ENCODE measurements around the gene GRK2. TPM values are rescaled to one million over a fixed set of nuclear protein-coding genes. Genes with fewer than 3 reads are reported as not detected.

Gene GRK2
- total RNA-seq (2014; rRNA removed; shearing (Covaris generic)) (379 and 397 TPM in 2 replicates), total RNA-seq (2022) (280 and 373 TPM in 2 replicates), Bru-seq, nascent RNA (percentile 83 among the genes with signal in this experiment), BruChase-seq, experiment 1, labeled RNA remaining after a 6-hour chase (percentile 94 among the genes with signal in this experiment), BruChase-seq, experiment 2, labeled RNA remaining after a 2-hour chase (percentile 91 among the genes with signal in this experiment)
- long read RNA-seq, transcript GRK2-201 (21 exons, 3,466 nt), result major isoform, 1,220 of 1,744 reads
- long read RNA-seq, partial matches to known transcripts, result 179 of 1,744 reads
- long read RNA-seq, other reads (novel, unspliced or antisense), result 343 of 1,744 reads

DNA sequence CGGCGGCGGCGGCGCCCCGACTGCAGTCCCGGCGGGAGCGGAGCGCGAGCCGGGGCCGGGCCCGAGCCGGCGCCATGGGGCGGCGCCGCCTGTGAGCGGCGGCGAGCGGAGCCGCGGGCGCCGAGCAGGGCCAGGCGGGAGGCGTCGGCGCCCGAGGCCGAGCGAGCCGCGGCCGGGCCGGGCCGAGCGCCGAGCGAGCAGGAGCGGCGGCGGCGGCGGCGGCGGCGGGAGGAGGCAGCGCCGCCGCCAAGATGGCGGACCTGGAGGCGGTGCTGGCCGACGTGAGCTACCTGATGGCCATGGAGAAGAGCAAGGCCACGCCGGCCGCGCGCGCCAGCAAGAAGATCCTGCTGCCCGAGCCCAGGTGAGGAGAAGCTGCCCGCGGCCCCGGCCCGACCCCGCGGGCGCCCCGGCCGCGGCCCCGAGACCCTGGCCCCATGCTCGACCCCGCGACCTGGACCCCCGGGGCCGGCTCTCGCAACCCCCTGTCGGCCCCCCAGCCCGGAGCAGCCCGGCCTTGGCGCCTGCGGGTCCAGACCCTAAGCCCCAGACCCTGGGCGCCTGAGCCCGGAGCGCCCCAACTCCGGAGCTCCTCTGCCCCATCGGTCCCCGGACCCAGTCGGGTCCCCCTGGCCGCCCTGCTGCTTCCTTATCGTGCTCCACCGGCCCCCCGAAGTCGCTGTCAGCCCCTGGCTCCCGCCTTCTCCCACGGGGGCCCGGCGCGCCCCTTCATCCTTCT, at the start of gene GRK2:
GRK2 (plus strand) TSS at position 25 of the 739 bp plus-strand sequence; CDS start at position 252, 227 bp downstream.
- Histone ChIP-seq H3K9me3 (ENCODE audit: low read length) (no peaks in the 10 kb centered on the region), H3K36me3 (ENCODE audit: insufficient read depth, low read length) (peaks cover 48% of the 10 kb centered on the region), H3K4me1 (ENCODE audit: insufficient read depth, low read length, poor library complexity, severe bottlenecking) (peaks cover 82% of the 10 kb centered on the region), H3K9me2 (ENCODE audit: insufficient read depth, low read length) (no peaks in the 10 kb centered on the region), H3K4me3 (ENCODE audit: low read depth, low read length, poor library complexity, severe bottlenecking) (peak within 1 kb of the TSS; percentile 87), H2AFZ (ENCODE audit: low read length) (peak within 1 kb of the TSS; percentile 18; the same call in 1 of the 2 replicates), H4K20me1 (ENCODE audit: insufficient read depth, low read length) (no peaks in the 10 kb centered on the region), H3K27ac (ENCODE audit: low read depth, low read length, poor library complexity, severe bottlenecking) (peak within 1 kb of the TSS; percentile 98), H3K79me2 (ENCODE audit: insufficient read depth, low read depth, low read length) (peaks cover 49% of the 10 kb centered on the region), H3K4me2 (ENCODE audit: low read length) (peak within 1 kb of the TSS; percentile 97)
- POLR2A ChIA-PET, result interaction anchor here (1.1 to 2.4 kb wide), 4 partner anchors 11 to 50 kb away, joined by 4 to 10 read pairs (median 4); no protein-coding TSS in a partner anchor
- intact Hi-C loops (cut with micrococcal nuclease; ENCODE audit: unreplicated experiment), result loop anchor here (1.0 to 5.0 kb wide), 4 partner anchors 51 to 381 kb away; partner anchors contain the start of genes CDK2AP2, KDM2A and PITPNM1
- TF ChIP-seq EZH2phosphoT487 (IDR thresholded peaks at IDR 0.05; ENCODE audit: borderline replicate concordance, low read depth, low read length), result no peak
- TF ChIP-seq, protein P1, sequence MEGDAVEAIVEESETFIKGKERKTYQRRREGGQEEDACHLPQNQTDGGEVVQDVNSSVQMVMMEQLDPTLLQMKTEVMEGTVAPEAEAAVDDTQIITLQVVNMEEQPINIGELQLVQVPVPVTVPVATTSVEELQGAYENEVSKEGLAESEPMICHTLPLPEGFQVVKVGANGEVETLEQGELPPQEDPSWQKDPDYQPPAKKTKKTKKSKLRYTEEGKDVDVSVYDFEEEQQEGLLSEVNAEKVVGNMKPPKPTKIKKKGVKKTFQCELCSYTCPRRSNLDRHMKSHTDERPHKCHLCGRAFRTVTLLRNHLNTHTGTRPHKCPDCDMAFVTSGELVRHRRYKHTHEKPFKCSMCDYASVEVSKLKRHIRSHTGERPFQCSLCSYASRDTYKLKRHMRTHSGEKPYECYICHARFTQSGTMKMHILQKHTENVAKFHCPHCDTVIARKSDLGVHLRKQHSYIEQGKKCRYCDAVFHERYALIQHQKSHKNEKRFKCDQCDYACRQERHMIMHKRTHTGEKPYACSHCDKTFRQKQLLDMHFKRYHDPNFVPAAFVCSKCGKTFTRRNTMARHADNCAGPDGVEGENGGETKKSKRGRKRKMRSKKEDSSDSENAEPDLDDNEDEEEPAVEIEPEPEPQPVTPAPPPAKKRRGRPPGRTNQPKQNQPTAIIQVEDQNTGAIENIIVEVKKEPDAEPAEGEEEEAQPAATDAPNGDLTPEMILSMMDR (conservative IDR thresholded peaks at IDR 0.05; ENCODE audit: low read length), result no peak
- no TSS peak for BruUV-seq (replicated peaks)
- peak; percentile 69 for DNase-seq (ENCODE audit: low spot score)
- CTCF ChIA-PET (ENCODE audit: unreplicated experiment), result interaction anchor here (0.6 to 1.3 kb wide), 2 partner anchors 9 to 51 kb away, joined by 3 to 4 read pairs; no protein-coding TSS in a partner anchor

GRCh38 chr11:67227726-67228125, 38.5 kb upstream of the GRK2 start:
- TF ChIP-seq, protein P1 (conservative IDR thresholded peaks at IDR 0.05; ENCODE audit: low read length), result no peak
- no peak for TF ChIP-seq EZH2phosphoT487 (IDR thresholded peaks at IDR 0.05; ENCODE audit: borderline replicate concordance, low read depth, low read length)

More at GRCh38 chr11:67227726-67228125, 38.5 kb upstream of the GRK2 start:
- Histone ChIP-seq H3K4me2 (ENCODE audit: low read length) (no peak overlapping the region), H3K4me1 (ENCODE audit: insufficient read depth, low read length, poor library complexity, severe bottlenecking) (no peaks in the 10 kb centered on the region), H3K9me2 (ENCODE audit: insufficient read depth, low read length) (no peaks in the 10 kb centered on the region), H3K4me3 (ENCODE audit: low read depth, low read length, poor library complexity, severe bottlenecking) (no peak overlapping the region), H3K36me3 (ENCODE audit: insufficient read depth, low read length) (peaks cover 90% of the 10 kb centered on the region), H3K79me2 (ENCODE audit: insufficient read depth, low read depth, low read length) (no peaks in the 10 kb centered on the region), H4K20me1 (ENCODE audit: insufficient read depth, low read length) (no peaks in the 10 kb centered on the region), H3K27ac (ENCODE audit: low read depth, low read length, poor library complexity, severe bottlenecking) (no peak overlapping the region), H3K9me3 (ENCODE audit: low read length) (no peaks in the 10 kb centered on the region), H2AFZ (ENCODE audit: low read length) (no peak overlapping the region)
- DNase-seq (ENCODE audit: low spot score), result no peak
- ChIA-PET CTCF (ENCODE audit: unreplicated experiment) (interaction anchor here (1.0 kb wide), 1 partner anchor 12 kb away, joined by 3 read pairs; no protein-coding TSS in a partner anchor), POLR2A (no interaction called here)
- BruUV-seq (replicated peaks), result no TSS peak
- intact Hi-C loops (cut with micrococcal nuclease; ENCODE audit: unreplicated experiment), result no loop called here
